ENCODE data around the gene USP10. TPM values are rescaled to one million over a fixed set of nuclear protein-coding genes. Genes with fewer than 3 reads are reported as not detected.

The USP10 gene
- total and polyA plus RNA-seq, 4 donors: 28.2 to 46.1 (median 42.0) TPM

GRCh38 chr16:84822990-84823389 lies 123.2 kb downstream of the USP10 start:
- Histone ChIP-seq H3K27me3 (ENCODE audit: control insufficient read depth in 4 of 4, insufficient read depth in 4 of 4, low read length in 3 of 4) (peaks cover 0 to 6% (median 2%) of the 10 kb centered on the region in 4 donors), H3K4me1 (ENCODE audit: control insufficient read depth in 4 of 4, insufficient read depth in 4 of 4, low read length in 3 of 4) (peaks cover 0 to 6% (median 4%) of the 10 kb centered on the region in 4 donors), H3K9me3 (ENCODE audit: control insufficient read depth in 4 of 4, low read length in 3 of 4) (no peaks in the 10 kb centered on the region), H3K36me3 (ENCODE audit: control insufficient read depth in 4 of 4, insufficient read depth in 3 of 4, low read depth in 1 of 4, low read length in 3 of 4) (no peaks in the 10 kb centered on the region), H3K27ac (ENCODE audit: low read depth in 1 of 2, low read length in 2 of 2) (peak overlapping the region in 1 of 2 donors; percentile 59), H3K4me3 (ENCODE audit: low read depth in 1 of 3, low read length in 3 of 3) (no peak overlapping the region), H3K9ac (ENCODE audit: low read depth in 1 of 2, low read length in 2 of 2) (no peak overlapping the region)
- TF ChIP-seq FOXA1 (IDR thresholded peaks at IDR 0.05) (no peak), MAX (IDR thresholded peaks at IDR 0.05) (no peak), SP1 (IDR thresholded peaks at IDR 0.05) (no peak), FOXA2 (IDR thresholded peaks at IDR 0.05) (no peak), RAD21 (IDR thresholded peaks at IDR 0.05) (no peak), ZBTB33 (IDR thresholded peaks at IDR 0.05) (no peak), JUND (IDR thresholded peaks at IDR 0.05) (no peak), REST (IDR thresholded peaks at IDR 0.05) (no peak), TAF1 (conservative IDR thresholded peaks at IDR 0.05) (no peak), CTCF (IDR thresholded peaks at IDR 0.05; ENCODE audit: low read depth, low read length, missing input control) (no peak), ATF3 (IDR thresholded peaks at IDR 0.05) (no peak), YY1 (IDR thresholded peaks at IDR 0.05) (no peak), HNF4G (IDR thresholded peaks at IDR 0.05) (no peak), RXRA (IDR thresholded peaks at IDR 0.05) (no peak), GABPA (IDR thresholded peaks at IDR 0.05 in 1 of 2, conservative IDR thresholded peaks at IDR 0.05 in 1 of 2) (no peak), NR2F2 (IDR thresholded peaks at IDR 0.05) (no peak), EGR1 (IDR thresholded peaks at IDR 0.05; ENCODE audit: low read depth in 2 of 2) (no peak)
- 89% methylated on average over 6 of the region's 6 CpGs for WGBS
- DNase-seq (ENCODE audit: low spot score): no peak

All from liver (tissue), 9 donors.